Fibroblast of lung (primary cell): ENCODE results near the gene AKAP3.

ENCODE experiments used
- EZH2 ChIP-seq: IDR thresholded peaks from 2 replicates; pipeline ENCODE4 v1.5.1; 2012; ENCODE audit warnings: low read length, control low read depth, mild to moderate bottlenecking; ENCODE audit errors: missing control alignments
- TF ChIP-seq, protein P1 (sequence below), 2 donors: IDR thresholded peaks in 1 of 2; conservative IDR thresholded peaks in 1 of 2; 1 replicate in 1 of 2; 2 replicates in 1 of 2; pipeline ENCODE4 v1.5.1; 2011 to 2012; ENCODE audit warnings: low read length in 2 of 2, control low read depth in 1 of 2, inconsistent platforms in 1 of 2, low read depth in 1 of 2, mild to moderate bottlenecking in 1 of 2

DNA sequence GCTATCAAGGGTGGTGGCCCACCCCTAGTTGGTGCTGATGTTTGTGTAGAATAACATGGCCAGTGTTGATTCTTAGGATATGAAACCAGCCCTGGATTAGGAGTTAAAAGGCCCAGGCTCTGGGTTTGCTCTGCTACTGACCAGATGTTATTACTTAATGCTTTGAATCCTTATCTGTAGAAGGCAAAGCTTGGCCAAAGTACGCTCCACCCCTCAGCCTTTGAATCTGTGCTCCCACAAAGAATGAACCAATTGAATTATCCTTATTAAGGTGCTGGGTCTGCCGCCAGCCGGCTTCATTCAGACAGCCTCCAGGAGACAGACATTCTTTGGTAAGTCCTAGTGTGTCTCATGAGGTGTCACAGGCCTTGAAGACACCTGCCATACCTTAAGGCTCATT lies 41.8 kb downstream of the AKAP3 start:
- no peak for TF ChIP-seq EZH2
- TF ChIP-seq, protein P1, sequence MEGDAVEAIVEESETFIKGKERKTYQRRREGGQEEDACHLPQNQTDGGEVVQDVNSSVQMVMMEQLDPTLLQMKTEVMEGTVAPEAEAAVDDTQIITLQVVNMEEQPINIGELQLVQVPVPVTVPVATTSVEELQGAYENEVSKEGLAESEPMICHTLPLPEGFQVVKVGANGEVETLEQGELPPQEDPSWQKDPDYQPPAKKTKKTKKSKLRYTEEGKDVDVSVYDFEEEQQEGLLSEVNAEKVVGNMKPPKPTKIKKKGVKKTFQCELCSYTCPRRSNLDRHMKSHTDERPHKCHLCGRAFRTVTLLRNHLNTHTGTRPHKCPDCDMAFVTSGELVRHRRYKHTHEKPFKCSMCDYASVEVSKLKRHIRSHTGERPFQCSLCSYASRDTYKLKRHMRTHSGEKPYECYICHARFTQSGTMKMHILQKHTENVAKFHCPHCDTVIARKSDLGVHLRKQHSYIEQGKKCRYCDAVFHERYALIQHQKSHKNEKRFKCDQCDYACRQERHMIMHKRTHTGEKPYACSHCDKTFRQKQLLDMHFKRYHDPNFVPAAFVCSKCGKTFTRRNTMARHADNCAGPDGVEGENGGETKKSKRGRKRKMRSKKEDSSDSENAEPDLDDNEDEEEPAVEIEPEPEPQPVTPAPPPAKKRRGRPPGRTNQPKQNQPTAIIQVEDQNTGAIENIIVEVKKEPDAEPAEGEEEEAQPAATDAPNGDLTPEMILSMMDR (conservative IDR thresholded peaks at IDR 0.05 in 1 of 2, IDR thresholded peaks at IDR 0.05 in 1 of 2; ENCODE audit: low read depth in 1 of 2, low read length in 2 of 2), result no peak
